ENCODE data around the gene TOM1L2. TPM values are rescaled to one million over a fixed set of nuclear protein-coding genes. Genes with fewer than 3 reads are reported as not detected.

Gene TOM1L2
- polyA plus RNA-seq, 1 donor from 2014 or later, result 40.9 TPM

DNA sequence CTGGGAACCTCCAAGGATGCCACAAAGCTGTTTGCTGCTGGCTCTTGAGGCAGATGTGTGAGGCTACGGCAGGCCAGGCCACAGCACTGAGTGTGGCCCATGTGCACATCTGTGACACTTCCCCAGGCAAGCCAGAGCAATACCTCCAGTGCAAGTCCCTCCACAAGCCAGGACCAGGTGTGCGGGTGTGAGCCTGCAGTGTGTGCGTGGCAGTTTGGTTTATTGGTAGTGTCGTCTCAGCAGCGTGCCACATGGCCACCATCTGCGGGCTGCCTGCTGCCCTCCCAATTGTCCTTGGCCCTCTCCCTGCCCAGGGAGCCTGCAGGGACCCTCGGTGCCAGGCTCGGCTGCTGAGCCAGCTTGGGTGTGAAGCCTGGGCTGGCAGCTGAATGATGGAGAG lies 125.6 kb downstream of the TOM1L2 start:
- H3F3A ChIP-seq (ENCODE audit: insufficient read depth, low read length, poor library complexity, severe bottlenecking), result no peaks in the 10 kb centered on the region
- H3K36me3 ChIP-seq (ENCODE audit: insufficient read depth, low read length), result no peaks in the 10 kb centered on the region
- H3K9me3 ChIP-seq (ENCODE audit: low read length), result no peaks in the 10 kb centered on the region
- TF ChIP-seq POLR2AphosphoS5 (IDR thresholded peaks at IDR 0.05), result no peak
- TF ChIP-seq, protein P1, sequence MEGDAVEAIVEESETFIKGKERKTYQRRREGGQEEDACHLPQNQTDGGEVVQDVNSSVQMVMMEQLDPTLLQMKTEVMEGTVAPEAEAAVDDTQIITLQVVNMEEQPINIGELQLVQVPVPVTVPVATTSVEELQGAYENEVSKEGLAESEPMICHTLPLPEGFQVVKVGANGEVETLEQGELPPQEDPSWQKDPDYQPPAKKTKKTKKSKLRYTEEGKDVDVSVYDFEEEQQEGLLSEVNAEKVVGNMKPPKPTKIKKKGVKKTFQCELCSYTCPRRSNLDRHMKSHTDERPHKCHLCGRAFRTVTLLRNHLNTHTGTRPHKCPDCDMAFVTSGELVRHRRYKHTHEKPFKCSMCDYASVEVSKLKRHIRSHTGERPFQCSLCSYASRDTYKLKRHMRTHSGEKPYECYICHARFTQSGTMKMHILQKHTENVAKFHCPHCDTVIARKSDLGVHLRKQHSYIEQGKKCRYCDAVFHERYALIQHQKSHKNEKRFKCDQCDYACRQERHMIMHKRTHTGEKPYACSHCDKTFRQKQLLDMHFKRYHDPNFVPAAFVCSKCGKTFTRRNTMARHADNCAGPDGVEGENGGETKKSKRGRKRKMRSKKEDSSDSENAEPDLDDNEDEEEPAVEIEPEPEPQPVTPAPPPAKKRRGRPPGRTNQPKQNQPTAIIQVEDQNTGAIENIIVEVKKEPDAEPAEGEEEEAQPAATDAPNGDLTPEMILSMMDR (IDR thresholded peaks at IDR 0.05; ENCODE audit: poor library complexity, severe bottlenecking), result no peak
- no peak overlapping the region for H3K4me3 ChIP-seq (ENCODE audit: low read length)
- H3K27me3 ChIP-seq (ENCODE audit: insufficient read depth, low read depth, low read length), result no peaks in the 10 kb centered on the region
- no peak overlapping the region for H3K4me2 ChIP-seq (ENCODE audit: low read length)
- no peak overlapping the region for H3K9ac ChIP-seq (ENCODE audit: low read length)
- no peaks in the 10 kb centered on the region for H3K79me2 ChIP-seq (replicated peaks; ENCODE audit: insufficient read depth, low read length)
- H3K27ac ChIP-seq (ENCODE audit: low read length), result no peak overlapping the region
- H4K20me1 ChIP-seq (ENCODE audit: insufficient read depth), result no peaks in the 10 kb centered on the region
- H3K9me2 ChIP-seq (ENCODE audit: insufficient read depth, low read length), result no peaks in the 10 kb centered on the region
- no peak overlapping the region for H2AFZ ChIP-seq (ENCODE audit: low read depth, low read length)

DNA sequence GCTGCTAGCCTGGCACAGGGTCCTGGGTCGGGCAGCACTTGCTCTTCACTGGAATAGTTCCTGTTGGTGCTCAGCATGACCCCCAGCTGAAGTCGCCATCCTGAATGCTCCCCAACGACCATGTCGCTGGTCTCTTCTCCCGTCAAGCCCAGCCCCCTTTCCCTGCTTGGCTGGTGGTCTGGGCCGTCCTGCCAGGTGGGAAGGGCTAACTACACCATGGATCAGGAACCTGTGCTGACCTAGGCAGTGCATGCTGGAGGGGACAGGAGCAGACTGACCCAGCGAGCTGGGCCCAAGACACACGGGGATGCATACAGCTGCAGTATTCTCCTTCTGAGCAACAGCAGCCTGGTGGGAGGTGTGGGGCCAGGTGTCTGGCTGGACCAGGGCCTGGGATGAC lies 126.2 kb downstream of the TOM1L2 start:
- Histone ChIP-seq H3F3A (ENCODE audit: insufficient read depth, low read length, poor library complexity, severe bottlenecking) (no peaks in the 10 kb centered on the region), H3K27ac (ENCODE audit: low read length) (no peak overlapping the region), H3K9ac (ENCODE audit: low read length) (no peak overlapping the region)

DNA sequence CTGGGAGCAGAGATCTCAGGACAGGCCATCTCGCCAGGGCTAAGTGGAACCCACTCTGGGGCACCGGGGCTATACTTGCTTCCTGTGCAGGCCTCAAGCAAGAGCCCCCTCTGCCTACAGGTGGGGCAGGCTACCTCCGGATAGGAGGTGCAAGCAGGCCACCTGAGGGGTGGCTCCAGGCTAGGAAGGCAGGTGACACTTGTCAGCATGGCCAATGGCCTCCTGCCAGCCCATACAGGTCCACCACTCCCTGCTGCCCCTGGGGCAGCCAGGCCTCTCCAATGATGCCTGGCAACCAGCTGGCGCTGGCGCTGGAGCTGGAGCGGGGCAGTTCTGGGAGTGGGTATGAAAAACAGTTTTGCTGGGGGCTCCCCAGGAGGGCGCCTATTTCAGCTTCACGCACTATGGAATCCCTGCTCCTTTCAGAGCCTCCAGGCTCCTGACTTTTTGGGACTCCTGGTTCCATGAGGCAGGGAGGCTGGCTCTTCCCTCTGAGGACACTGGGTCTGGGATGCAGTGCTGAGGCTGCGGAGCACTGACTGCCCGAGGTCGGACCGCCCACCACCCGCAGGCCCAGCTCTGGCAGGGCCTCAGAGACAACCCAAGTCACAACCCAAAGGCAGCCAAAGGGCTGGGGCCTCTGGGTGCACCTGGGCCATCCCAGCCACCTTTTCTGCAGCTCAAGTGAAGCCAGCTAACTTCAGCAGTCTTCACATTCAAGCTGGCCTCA lies 127.0 kb downstream of the TOM1L2 start:
- Histone ChIP-seq H3K9ac (ENCODE audit: low read length) (no peak overlapping the region), H3K4me3 (ENCODE audit: low read length) (no peak overlapping the region), H3F3A (ENCODE audit: insufficient read depth, low read length, poor library complexity, severe bottlenecking) (no peaks in the 10 kb centered on the region), H3K27ac (ENCODE audit: low read length) (no peak overlapping the region), H3K4me2 (ENCODE audit: low read length) (no peak overlapping the region), H2AFZ (ENCODE audit: low read depth, low read length) (no peak overlapping the region), H3K9me3 (ENCODE audit: low read length) (no peaks in the 10 kb centered on the region), H4K20me1 (ENCODE audit: insufficient read depth) (no peaks in the 10 kb centered on the region), H3K27me3 (ENCODE audit: insufficient read depth, low read depth, low read length) (no peaks in the 10 kb centered on the region), H3K79me2 (replicated peaks; ENCODE audit: insufficient read depth, low read length) (no peaks in the 10 kb centered on the region), H3K36me3 (ENCODE audit: insufficient read depth, low read length) (no peaks in the 10 kb centered on the region), H3K9me2 (ENCODE audit: insufficient read depth, low read length) (no peaks in the 10 kb centered on the region)
- TF ChIP-seq SMC3 (conservative IDR thresholded peaks at IDR 0.05; ENCODE audit: poor library complexity) (no peak), EZH2 (IDR thresholded peaks at IDR 0.05; ENCODE audit: borderline replicate concordance, insufficient read depth, low read length, poor library complexity, severe bottlenecking) (no peak), POLR2AphosphoS5 (IDR thresholded peaks at IDR 0.05) (no peak), EP300 (conservative IDR thresholded peaks at IDR 0.05; ENCODE audit: poor library complexity, severe bottlenecking) (no peak)
- TF ChIP-seq, protein P2, sequence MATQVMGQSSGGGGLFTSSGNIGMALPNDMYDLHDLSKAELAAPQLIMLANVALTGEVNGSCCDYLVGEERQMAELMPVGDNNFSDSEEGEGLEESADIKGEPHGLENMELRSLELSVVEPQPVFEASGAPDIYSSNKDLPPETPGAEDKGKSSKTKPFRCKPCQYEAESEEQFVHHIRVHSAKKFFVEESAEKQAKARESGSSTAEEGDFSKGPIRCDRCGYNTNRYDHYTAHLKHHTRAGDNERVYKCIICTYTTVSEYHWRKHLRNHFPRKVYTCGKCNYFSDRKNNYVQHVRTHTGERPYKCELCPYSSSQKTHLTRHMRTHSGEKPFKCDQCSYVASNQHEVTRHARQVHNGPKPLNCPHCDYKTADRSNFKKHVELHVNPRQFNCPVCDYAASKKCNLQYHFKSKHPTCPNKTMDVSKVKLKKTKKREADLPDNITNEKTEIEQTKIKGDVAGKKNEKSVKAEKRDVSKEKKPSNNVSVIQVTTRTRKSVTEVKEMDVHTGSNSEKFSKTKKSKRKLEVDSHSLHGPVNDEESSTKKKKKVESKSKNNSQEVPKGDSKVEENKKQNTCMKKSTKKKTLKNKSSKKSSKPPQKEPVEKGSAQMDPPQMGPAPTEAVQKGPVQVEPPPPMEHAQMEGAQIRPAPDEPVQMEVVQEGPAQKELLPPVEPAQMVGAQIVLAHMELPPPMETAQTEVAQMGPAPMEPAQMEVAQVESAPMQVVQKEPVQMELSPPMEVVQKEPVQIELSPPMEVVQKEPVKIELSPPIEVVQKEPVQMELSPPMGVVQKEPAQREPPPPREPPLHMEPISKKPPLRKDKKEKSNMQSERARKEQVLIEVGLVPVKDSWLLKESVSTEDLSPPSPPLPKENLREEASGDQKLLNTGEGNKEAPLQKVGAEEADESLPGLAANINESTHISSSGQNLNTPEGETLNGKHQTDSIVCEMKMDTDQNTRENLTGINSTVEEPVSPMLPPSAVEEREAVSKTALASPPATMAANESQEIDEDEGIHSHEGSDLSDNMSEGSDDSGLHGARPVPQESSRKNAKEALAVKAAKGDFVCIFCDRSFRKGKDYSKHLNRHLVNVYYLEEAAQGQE (IDR thresholded peaks at IDR 0.05; ENCODE audit: borderline replicate concordance), result no peak

More for the DNA sequence above, 126.2 kb downstream of the TOM1L2 start:
- Histone ChIP-seq H3K36me3 (ENCODE audit: insufficient read depth, low read length) (no peaks in the 10 kb centered on the region), H3K9me3 (ENCODE audit: low read length) (no peaks in the 10 kb centered on the region), H4K20me1 (ENCODE audit: insufficient read depth) (no peaks in the 10 kb centered on the region), H3K27me3 (ENCODE audit: insufficient read depth, low read depth, low read length) (no peaks in the 10 kb centered on the region), H3K9me2 (ENCODE audit: insufficient read depth, low read length) (no peaks in the 10 kb centered on the region), H2AFZ (ENCODE audit: low read depth, low read length) (no peak overlapping the region), H3K79me2 (replicated peaks; ENCODE audit: insufficient read depth, low read length) (no peaks in the 10 kb centered on the region), H3K4me3 (ENCODE audit: low read length) (no peak overlapping the region), H3K4me2 (ENCODE audit: low read length) (no peak overlapping the region)
- no peak for TF ChIP-seq EZH2 (IDR thresholded peaks at IDR 0.05; ENCODE audit: borderline replicate concordance, insufficient read depth, low read length, poor library complexity, severe bottlenecking)
- TF ChIP-seq, protein P2 (IDR thresholded peaks at IDR 0.05; ENCODE audit: borderline replicate concordance), result no peak

All from neural cell (in vitro differentiated cells).